Thoracic aorta (tissue), 2 donors: ENCODE measurements around the gene PLCXD3. TPM values are rescaled to one million over a fixed set of nuclear protein-coding genes. Genes with fewer than 3 reads are reported as not detected.

Source experiments
- ATAC-seq: fragments of 150-250 bp; one replicate; pipeline ENCODE4 v1.8.0; 2017; ENCODE audit warnings: low read depth; ENCODE audit not compliant: insufficient number of reproducible peaks, low FRiP score
- DNase-seq: peaks from one replicate; pipeline ENCODE4 v3.0.0-alpha.2; 2020; ENCODE audit warnings: low spot score
- H3K27ac ChIP-seq, 2 donors: fragments of 200-600 bp; sonication (generic); 1 replicate in 1 of 2; 2 replicates in 1 of 2; pipeline ENCODE4 v1.5.1; 2016; ENCODE audit warnings: mild to moderate bottlenecking in 2 of 2, moderate library complexity in 2 of 2
- H3K27me3 ChIP-seq: fragments of 200-600 bp; sonication (generic); replicated peaks from 2 replicates; pipeline ENCODE4 v1.6.0; 2016; ENCODE audit warnings: mild to moderate bottlenecking; ENCODE audit not compliant: insufficient read depth
- H3K36me3 ChIP-seq: fragments of 200-600 bp; sonication (generic); one replicate; pipeline ENCODE4 v1.5.1; 2016
- H3K4me1 ChIP-seq, 2 donors: fragments of 200-600 bp; sonication (generic); 1 replicate in 1 of 2; 2 replicates in 1 of 2; pipeline versions ENCODE4 v1.5.1 to v1.6.0; 2016; ENCODE audit warnings: low read depth in 2 of 2, mild to moderate bottlenecking in 1 of 2; ENCODE audit not compliant: control insufficient read depth in 1 of 2
- H3K4me3 ChIP-seq: fragments of 200-600 bp; sonication (generic); 2 replicates; pipeline ENCODE4 v1.5.1; 2016; ENCODE audit warnings: mild to moderate bottlenecking
- H3K9me3 ChIP-seq: fragments of 200-600 bp; sonication (generic); 2 replicates; pipeline ENCODE4 v1.5.1; 2016
- total RNA-seq, 2 donors: library from RNA; depleted of rRNA; stranded (reverse); fragments of >200 nt; gene quantifications; one replicate each; pipeline versions ENCODE4 v1.1.0 to v1.2.3, GENCODE V29; 2016
- TF ChIP-seq, protein P1 (sequence below): fragments of 200-600 bp; sonication (generic); IDR thresholded peaks from one replicate; pipeline ENCODE4 v1.5.1; 2019; ENCODE audit warnings: antibody characterized with exemption

Gene PLCXD3
- total RNA-seq, 2 donors from 2014 or later: 4.3 to 5.9 TPM

GRCh38 chr5:41524174-41524573, 13.8 kb upstream of the PLCXD3 start:
- Histone ChIP-seq H3K4me1 (no peaks in the 10 kb centered on the region), H3K9me3 (no peaks in the 10 kb centered on the region), H3K27me3 (no peaks in the 10 kb centered on the region), H3K36me3 (no peaks in the 10 kb centered on the region), H3K4me3 (no peak overlapping the region), H3K27ac (no peak overlapping the region)
- DNase-seq (no peak), ATAC-seq (no peak)
- TF ChIP-seq, protein P1, sequence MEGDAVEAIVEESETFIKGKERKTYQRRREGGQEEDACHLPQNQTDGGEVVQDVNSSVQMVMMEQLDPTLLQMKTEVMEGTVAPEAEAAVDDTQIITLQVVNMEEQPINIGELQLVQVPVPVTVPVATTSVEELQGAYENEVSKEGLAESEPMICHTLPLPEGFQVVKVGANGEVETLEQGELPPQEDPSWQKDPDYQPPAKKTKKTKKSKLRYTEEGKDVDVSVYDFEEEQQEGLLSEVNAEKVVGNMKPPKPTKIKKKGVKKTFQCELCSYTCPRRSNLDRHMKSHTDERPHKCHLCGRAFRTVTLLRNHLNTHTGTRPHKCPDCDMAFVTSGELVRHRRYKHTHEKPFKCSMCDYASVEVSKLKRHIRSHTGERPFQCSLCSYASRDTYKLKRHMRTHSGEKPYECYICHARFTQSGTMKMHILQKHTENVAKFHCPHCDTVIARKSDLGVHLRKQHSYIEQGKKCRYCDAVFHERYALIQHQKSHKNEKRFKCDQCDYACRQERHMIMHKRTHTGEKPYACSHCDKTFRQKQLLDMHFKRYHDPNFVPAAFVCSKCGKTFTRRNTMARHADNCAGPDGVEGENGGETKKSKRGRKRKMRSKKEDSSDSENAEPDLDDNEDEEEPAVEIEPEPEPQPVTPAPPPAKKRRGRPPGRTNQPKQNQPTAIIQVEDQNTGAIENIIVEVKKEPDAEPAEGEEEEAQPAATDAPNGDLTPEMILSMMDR: no peak

DNA sequence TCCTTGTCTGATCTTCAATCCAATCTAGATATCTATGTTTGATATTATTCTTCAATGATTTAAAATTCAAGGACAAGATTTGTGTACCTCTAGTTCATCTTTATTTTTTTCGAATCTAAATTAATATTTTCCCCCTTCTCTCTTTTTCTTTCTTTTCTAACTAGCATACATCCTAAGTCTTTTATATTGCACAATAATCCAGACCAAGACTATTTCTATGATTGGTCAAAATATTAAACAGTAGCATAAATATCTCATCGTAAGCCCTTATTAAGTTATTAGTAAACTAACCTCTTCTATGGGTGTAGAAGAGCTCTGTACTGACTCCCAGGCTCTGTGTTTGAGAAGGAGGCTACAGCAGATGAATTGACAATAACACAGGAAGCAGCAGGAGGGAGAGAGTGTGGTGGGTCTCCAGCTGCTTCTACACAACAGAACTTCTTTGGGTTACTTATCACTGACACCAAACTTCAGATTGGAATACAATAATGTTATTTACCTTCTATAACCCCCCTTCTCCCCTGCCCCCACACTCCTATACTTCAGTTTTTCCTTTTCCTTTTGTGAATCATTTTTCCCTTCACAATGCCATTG, 11.9 kb upstream of the PLCXD3 start:
- ATAC-seq: no peak

DNA sequence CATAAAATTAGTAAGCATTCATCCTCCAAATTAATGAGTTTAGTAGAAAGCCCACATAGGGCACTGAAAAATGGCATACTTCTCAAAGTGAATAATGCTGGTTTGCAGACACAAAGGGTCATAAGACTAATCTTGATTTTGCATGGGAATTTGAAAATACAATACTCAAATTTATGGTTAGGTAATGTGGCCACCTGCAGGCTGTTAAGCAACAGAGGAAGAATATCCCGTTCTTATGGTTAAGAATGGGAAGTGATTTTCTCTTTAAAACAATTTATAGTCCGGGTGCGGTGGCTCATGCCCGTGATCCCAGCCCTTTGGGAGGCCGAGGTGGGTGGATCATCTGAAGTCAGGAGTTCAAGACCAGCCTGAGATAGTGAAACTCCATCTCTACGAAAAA, 9.4 kb upstream of the PLCXD3 start:
- no peak for ATAC-seq
- Histone ChIP-seq H3K27ac (no peak overlapping the region), H3K36me3 (no peaks in the 10 kb centered on the region), H3K27me3 (no peaks in the 10 kb centered on the region), H3K4me3 (no peak overlapping the region), H3K4me1 (no peaks in the 10 kb centered on the region), H3K9me3 (no peaks in the 10 kb centered on the region)
- TF ChIP-seq, protein P1: no peak
- DNase-seq: no peak

More for the DNA sequence above, 11.9 kb upstream of the PLCXD3 start:
- DNase-seq: no peak
- no peak overlapping the region for H3K4me3 ChIP-seq
- H3K27ac ChIP-seq: no peak overlapping the region
- TF ChIP-seq, protein P1: no peak
- H3K27me3 ChIP-seq: no peaks in the 10 kb centered on the region
- H3K36me3 ChIP-seq: no peaks in the 10 kb centered on the region
- no peaks in the 10 kb centered on the region for H3K9me3 ChIP-seq
- no peaks in the 10 kb centered on the region for H3K4me1 ChIP-seq

DNA sequence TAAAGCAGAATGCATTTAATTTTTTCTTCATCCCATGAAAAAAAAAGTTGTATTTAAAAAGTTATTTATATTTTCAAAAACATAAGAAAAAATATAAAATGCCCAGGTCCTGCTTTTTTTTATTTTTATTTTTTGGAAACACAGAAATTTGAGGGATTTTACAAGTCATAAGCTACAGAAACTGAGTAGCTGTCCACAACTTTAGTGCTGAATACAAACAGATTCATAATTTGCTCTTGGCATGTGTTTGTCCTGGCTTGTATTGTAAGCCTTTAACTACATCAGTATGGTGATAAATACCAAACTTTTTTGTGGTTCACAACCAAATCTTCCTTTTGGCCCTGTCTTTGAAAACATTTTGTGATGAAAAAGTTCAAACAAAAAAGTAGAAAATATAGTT, 7.5 kb upstream of the PLCXD3 start:
- TF ChIP-seq, protein P1: no peak
- no peaks in the 10 kb centered on the region for H3K36me3 ChIP-seq
- H3K27me3 ChIP-seq: no peaks in the 10 kb centered on the region
- H3K27ac ChIP-seq: no peak overlapping the region
- H3K4me1 ChIP-seq: no peaks in the 10 kb centered on the region
- H3K4me3 ChIP-seq: no peak overlapping the region
- no peaks in the 10 kb centered on the region for H3K9me3 ChIP-seq
- ATAC-seq (no peak), DNase-seq (no peak)

GRCh38 chr5:41511241-41511640, 840 bp upstream of the PLCXD3 start:
- H3K27ac ChIP-seq: no peak overlapping the region
- H3K4me3 ChIP-seq: no peak overlapping the region
- ATAC-seq: no peak

More at GRCh38 chr5:41511241-41511640, 840 bp upstream of the PLCXD3 start:
- H3K4me1 ChIP-seq: peaks cover 4 to 9% of the 10 kb centered on the region in 2 donors
- no peaks in the 10 kb centered on the region for H3K27me3 ChIP-seq
- TF ChIP-seq, protein P1: no peak
- H3K9me3 ChIP-seq: no peaks in the 10 kb centered on the region
- H3K36me3 ChIP-seq: no peaks in the 10 kb centered on the region
- DNase-seq: no peak
